ENCODE results near the gene RAB31.

GRCh38 chr18:9740071-9740470 is 32.0 kb downstream of the RAB31 start:
- TF ChIP-seq, protein P1, sequence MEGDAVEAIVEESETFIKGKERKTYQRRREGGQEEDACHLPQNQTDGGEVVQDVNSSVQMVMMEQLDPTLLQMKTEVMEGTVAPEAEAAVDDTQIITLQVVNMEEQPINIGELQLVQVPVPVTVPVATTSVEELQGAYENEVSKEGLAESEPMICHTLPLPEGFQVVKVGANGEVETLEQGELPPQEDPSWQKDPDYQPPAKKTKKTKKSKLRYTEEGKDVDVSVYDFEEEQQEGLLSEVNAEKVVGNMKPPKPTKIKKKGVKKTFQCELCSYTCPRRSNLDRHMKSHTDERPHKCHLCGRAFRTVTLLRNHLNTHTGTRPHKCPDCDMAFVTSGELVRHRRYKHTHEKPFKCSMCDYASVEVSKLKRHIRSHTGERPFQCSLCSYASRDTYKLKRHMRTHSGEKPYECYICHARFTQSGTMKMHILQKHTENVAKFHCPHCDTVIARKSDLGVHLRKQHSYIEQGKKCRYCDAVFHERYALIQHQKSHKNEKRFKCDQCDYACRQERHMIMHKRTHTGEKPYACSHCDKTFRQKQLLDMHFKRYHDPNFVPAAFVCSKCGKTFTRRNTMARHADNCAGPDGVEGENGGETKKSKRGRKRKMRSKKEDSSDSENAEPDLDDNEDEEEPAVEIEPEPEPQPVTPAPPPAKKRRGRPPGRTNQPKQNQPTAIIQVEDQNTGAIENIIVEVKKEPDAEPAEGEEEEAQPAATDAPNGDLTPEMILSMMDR (IDR thresholded peaks at IDR 0.05; ENCODE audit: low read depth, low read length) = no peak
- TF ChIP-seq POLR2A (IDR thresholded peaks at IDR 0.05; ENCODE audit: extremely low read depth, insufficient read length) = no peak
- no peak for TF ChIP-seq MAX (IDR thresholded peaks at IDR 0.05; ENCODE audit: low read depth, low read length)
- TF ChIP-seq MYC (IDR thresholded peaks at IDR 0.05; ENCODE audit: low read depth, low read length) = no peak
